Stimulated activated CD4-positive, alpha-beta T cell treated with anti-CD3 and anti-CD28 coated beads, Interleukin-4, amount 100 ng/mL, for 1 hour (primary cell): Measurements from ENCODE around the gene ACACB.

ENCODE experiments used
- DNase-seq: peaks from one replicate; pipeline ENCODE4 v3.0.0-alpha.2; 2020

The ACACB gene

GRCh38 chr12:109222062-109222461, 105.7 kb downstream of the ACACB start:
- no peak for DNase-seq

GRCh38 chr12:109222496-109222895, 106.1 kb downstream of the ACACB start:
- DNase-seq, result no peak

- no peak for DNase-seq
Measured at GRCh38 chr12:109223211-109223610, 106.8 kb downstream of the ACACB start.

GRCh38 chr12:109223868-109224267, 107.5 kb downstream of the ACACB start:
- DNase-seq, result no peak

- no peak for DNase-seq
Measured at GRCh38 chr12:109228664-109229063, 112.3 kb downstream of the ACACB start.

- no peak for DNase-seq
Measured at GRCh38 chr12:109230193-109230592, 113.8 kb downstream of the ACACB start.

GRCh38 chr12:109232731-109233130, 116.3 kb downstream of the ACACB start:
- no peak for DNase-seq

GRCh38 chr12:109234012-109234411, 117.6 kb downstream of the ACACB start:
- no peak for DNase-seq

GRCh38 chr12:109236257-109236656, 119.9 kb downstream of the ACACB start:
- no peak for DNase-seq

GRCh38 chr12:109239179-109239578, 122.8 kb downstream of the ACACB start:
- no peak for DNase-seq

- no peak for DNase-seq
Measured at GRCh38 chr12:109239691-109240090, 123.3 kb downstream of the ACACB start.

- no peak for DNase-seq
Measured at GRCh38 chr12:109240365-109240764, 124.0 kb downstream of the ACACB start.

- no peak for DNase-seq
Measured at GRCh38 chr12:109241936-109242335, 125.5 kb downstream of the ACACB start.

GRCh38 chr12:109244073-109244472, 127.7 kb downstream of the ACACB start:
- no peak for DNase-seq

- DNase-seq, result no peak
Measured at GRCh38 chr12:109246221-109246620, 129.8 kb downstream of the ACACB start.

GRCh38 chr12:109247831-109248654, 131.7 kb downstream of the ACACB start:
- no peak for DNase-seq

- no peak for DNase-seq
Measured at GRCh38 chr12:109250523-109250922, 134.1 kb downstream of the ACACB start.

GRCh38 chr12:109252799-109253198, 136.4 kb downstream of the ACACB start:
- DNase-seq, result no peak

- no peak for DNase-seq
Measured at GRCh38 chr12:109253913-109254544, 137.6 kb downstream of the ACACB start.

GRCh38 chr12:109255377-109255776, 139.0 kb downstream of the ACACB start:
- no peak for DNase-seq

- no peak for DNase-seq
Measured at GRCh38 chr12:109256011-109256410, 139.6 kb downstream of the ACACB start.

GRCh38 chr12:109258201-109258600, 141.8 kb downstream of the ACACB start:
- no peak for DNase-seq

GRCh38 chr12:109258607-109259544, 142.5 kb downstream of the ACACB start:
- DNase-seq, result no peak
